MM.1S (cell line): ENCODE data around the gene THBS3.

Source experiments
- DNase-seq: peaks from one replicate; pipeline ENCODE4 v3.0.0-alpha.2; 2015
- H2AFZ ChIP-seq: fragments of 300-600 bp; sonication (generic); 2 replicates; pipeline ENCODE4 v1.6.0; 2016; ENCODE audit warnings: antibody characterized with exemption, low read length
- H3F3A ChIP-seq: fragments of 300-600 bp; sonication (generic); 2 replicates; pipeline ENCODE4 v1.6.1; 2016; ENCODE audit warnings: mild to moderate bottlenecking, antibody characterized with exemption, low read length, moderate library complexity, mixed read lengths; ENCODE audit not compliant: insufficient read depth
- H3K27ac ChIP-seq: fragments of 300-600 bp; sonication (generic); 2 replicates; pipeline ENCODE4 v1.5.1; 2016; ENCODE audit warnings: mild to moderate bottlenecking, low read length
- H3K27me3 ChIP-seq: fragments of 300-600 bp; sonication (generic); replicated peaks from 2 replicates; pipeline ENCODE4 v1.6.0; 2016; ENCODE audit warnings: low read length; ENCODE audit not compliant: insufficient read depth
- H3K36me3 ChIP-seq: fragments of 300-600 bp; sonication (generic); replicated peaks from 2 replicates; pipeline ENCODE4 v1.6.1; 2016; ENCODE audit warnings: mild to moderate bottlenecking, low read length, mixed read lengths; ENCODE audit not compliant: insufficient read depth
- H3K4me1 ChIP-seq: fragments of 300-600 bp; sonication (generic); 2 replicates; pipeline ENCODE4 v1.6.1; 2016; ENCODE audit warnings: low read length, mixed read lengths
- H3K4me2 ChIP-seq: fragments of 300-600 bp; sonication (generic); 2 replicates; pipeline ENCODE4 v1.6.0; 2016; ENCODE audit warnings: low read depth, low read length
- H3K4me3 ChIP-seq: fragments of 300-600 bp; sonication (generic); 2 replicates; pipeline ENCODE4 v1.5.1; 2016; ENCODE audit warnings: low read length, mixed read lengths
- H3K79me2 ChIP-seq: fragments of 300-600 bp; sonication (generic); 2 replicates; pipeline ENCODE4 v1.6.1; 2016; ENCODE audit warnings: mixed run types, low read length, mixed read lengths
- H3K9ac ChIP-seq: fragments of 300-600 bp; sonication (generic); 2 replicates; pipeline ENCODE4 v1.6.1; 2016; ENCODE audit warnings: low read length, mixed read lengths
- H3K9me2 ChIP-seq: fragments of 300-600 bp; sonication (generic); replicated peaks from 2 replicates; pipeline ENCODE4 v1.6.1; 2016; ENCODE audit warnings: mild to moderate bottlenecking, low read length, mixed read lengths; ENCODE audit not compliant: insufficient read depth
- H3K9me3 ChIP-seq: fragments of 300-600 bp; sonication (generic); replicated peaks from 2 replicates; pipeline ENCODE4 v1.6.1; 2016; ENCODE audit warnings: mild to moderate bottlenecking, low read length, mixed read lengths; ENCODE audit not compliant: insufficient read depth
- H4K20me1 ChIP-seq: fragments of 300-600 bp; sonication (generic); 2 replicates; pipeline ENCODE4 v1.6.1; 2016; ENCODE audit warnings: mild to moderate bottlenecking, low read length, moderate library complexity, mixed read lengths; ENCODE audit not compliant: insufficient read depth
- EZH2 ChIP-seq: fragments of 300-600 bp; sonication (generic); optimal IDR thresholded peaks from 2 replicates; pipeline ENCODE3; 2017; ENCODE audit warnings: low read depth, mild to moderate bottlenecking, antibody characterized with exemption, low read length, mixed read lengths
- EZH2phosphoT487 ChIP-seq: fragments of 300-600 bp; sonication (generic); IDR thresholded peaks from 2 replicates; pipeline ENCODE4 v1.6.1; 2018; ENCODE audit warnings: antibody characterized with exemption, low read length
- TF ChIP-seq, protein P1 (sequence below): fragments of 300-600 bp; sonication (generic); IDR thresholded peaks from 2 replicates; pipeline ENCODE4 v1.5.1; 2016; ENCODE audit warnings: antibody characterized with exemption, low read length, mixed read lengths

The THBS3 gene

DNA sequence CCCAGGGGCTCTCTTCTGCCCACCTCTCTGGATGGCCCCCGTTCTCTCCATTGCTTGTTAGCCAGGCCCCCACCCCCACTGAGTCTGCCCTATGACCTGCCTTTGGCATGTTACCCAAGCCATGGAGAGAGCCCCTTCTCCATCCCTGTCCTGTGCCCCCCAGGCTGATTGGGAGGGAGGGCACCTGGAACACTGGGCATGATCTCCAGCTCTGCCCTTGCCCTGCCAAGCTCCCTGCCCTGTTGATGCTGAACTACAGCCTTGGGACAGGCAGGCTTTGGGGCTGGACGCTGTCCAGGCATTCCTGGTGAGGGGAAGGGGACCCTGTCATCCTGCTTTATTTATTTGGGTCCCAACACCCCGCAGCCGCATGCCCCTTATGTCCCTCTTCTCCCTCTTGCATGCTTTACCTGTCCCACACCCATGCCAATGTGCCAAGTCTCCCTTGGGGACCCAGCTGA is 23.3 kb downstream of the THBS3 start:
- Histone ChIP-seq H3K36me3 (no peaks in the 10 kb centered on the region), H3K79me2 (no peaks in the 10 kb centered on the region), H2AFZ (no peak overlapping the region), H3K4me3 (no peak overlapping the region), H3K4me2 (no peak overlapping the region), H3K4me1 (peaks cover 13% of the 10 kb centered on the region), H3K9me2 (no peaks in the 10 kb centered on the region), H3K9ac (no peak overlapping the region), H4K20me1 (no peaks in the 10 kb centered on the region), H3F3A (no peaks in the 10 kb centered on the region), H3K27me3 (peaks cover 42% of the 10 kb centered on the region), H3K9me3 (no peaks in the 10 kb centered on the region), H3K27ac (no peak overlapping the region)
- DNase-seq: no peak
- TF ChIP-seq, protein P1, sequence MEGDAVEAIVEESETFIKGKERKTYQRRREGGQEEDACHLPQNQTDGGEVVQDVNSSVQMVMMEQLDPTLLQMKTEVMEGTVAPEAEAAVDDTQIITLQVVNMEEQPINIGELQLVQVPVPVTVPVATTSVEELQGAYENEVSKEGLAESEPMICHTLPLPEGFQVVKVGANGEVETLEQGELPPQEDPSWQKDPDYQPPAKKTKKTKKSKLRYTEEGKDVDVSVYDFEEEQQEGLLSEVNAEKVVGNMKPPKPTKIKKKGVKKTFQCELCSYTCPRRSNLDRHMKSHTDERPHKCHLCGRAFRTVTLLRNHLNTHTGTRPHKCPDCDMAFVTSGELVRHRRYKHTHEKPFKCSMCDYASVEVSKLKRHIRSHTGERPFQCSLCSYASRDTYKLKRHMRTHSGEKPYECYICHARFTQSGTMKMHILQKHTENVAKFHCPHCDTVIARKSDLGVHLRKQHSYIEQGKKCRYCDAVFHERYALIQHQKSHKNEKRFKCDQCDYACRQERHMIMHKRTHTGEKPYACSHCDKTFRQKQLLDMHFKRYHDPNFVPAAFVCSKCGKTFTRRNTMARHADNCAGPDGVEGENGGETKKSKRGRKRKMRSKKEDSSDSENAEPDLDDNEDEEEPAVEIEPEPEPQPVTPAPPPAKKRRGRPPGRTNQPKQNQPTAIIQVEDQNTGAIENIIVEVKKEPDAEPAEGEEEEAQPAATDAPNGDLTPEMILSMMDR: no peak
- TF ChIP-seq EZH2: no peak
- no peak for TF ChIP-seq EZH2phosphoT487

DNA sequence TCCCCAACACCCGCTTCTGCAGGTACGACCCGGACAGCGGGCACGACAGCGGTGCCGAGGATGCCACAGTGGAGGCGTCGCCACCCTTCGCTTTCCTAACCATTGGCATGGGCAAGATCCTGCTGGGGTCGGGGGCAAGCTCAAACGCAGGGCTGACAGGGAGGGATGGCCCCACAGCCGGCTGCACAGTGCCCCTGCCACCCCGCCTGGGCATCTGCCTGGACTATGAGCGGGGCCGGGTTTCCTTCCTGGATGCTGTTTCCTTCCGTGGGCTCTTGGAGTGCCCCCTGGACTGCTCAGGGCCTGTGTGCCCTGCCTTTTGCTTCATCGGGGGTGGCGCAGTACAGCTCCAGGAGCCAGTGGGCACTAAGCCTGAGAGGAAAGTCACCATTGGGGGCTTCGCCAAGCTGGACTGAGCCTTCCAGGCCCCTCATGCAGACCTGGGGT is 23.9 kb downstream of the THBS3 start:
- Histone ChIP-seq H3F3A (no peaks in the 10 kb centered on the region), H4K20me1 (no peaks in the 10 kb centered on the region), H3K9me2 (no peaks in the 10 kb centered on the region), H3K36me3 (no peaks in the 10 kb centered on the region), H3K4me1 (peaks cover 13% of the 10 kb centered on the region), H3K9me3 (no peaks in the 10 kb centered on the region), H3K4me2 (no peak overlapping the region), H3K79me2 (no peaks in the 10 kb centered on the region), H3K4me3 (no peak overlapping the region), H2AFZ (no peak overlapping the region), H3K27ac (no peak overlapping the region), H3K27me3 (peaks cover 48% of the 10 kb centered on the region), H3K9ac (no peak overlapping the region)
- DNase-seq: no peak
- TF ChIP-seq EZH2 (no peak), EZH2phosphoT487 (no peak)
- TF ChIP-seq, protein P1: no peak

DNA sequence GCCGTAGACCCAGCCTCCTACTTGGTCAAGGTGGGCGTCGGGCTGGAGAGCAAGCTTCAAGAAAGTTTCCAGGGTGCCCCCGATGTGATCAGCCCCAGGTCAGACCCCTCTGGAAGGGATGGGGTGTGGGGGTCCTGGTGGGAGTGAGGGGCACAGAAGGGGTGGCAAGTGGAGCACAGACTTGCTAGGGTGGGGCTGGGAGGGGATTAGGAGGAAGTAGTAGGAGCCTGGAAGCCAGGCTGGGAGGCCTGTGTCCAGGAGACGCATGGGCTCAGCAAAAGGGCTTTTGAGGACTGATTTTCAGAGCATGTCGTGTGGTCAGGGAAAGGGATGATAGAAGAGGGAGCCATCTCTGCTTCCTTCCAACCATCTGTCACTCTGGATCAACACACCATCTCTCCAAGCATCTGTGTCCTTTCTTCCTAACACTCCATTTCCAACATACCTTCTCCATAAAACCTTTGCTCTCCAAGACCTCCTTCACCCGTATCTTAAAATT is 25.6 kb downstream of the THBS3 start:
- no peak overlapping the region for H2AFZ ChIP-seq
- TF ChIP-seq EZH2 (no peak), EZH2phosphoT487 (no peak)
- TF ChIP-seq, protein P1: no peak
- H3K4me3 ChIP-seq: no peak overlapping the region
- no peak overlapping the region for H3K4me2 ChIP-seq
- H3K27me3 ChIP-seq: peaks cover 50% of the 10 kb centered on the region
- H3K9ac ChIP-seq: no peak overlapping the region
- H3K79me2 ChIP-seq: no peaks in the 10 kb centered on the region
- no peaks in the 10 kb centered on the region for H3F3A ChIP-seq
- H3K36me3 ChIP-seq: no peaks in the 10 kb centered on the region
- H4K20me1 ChIP-seq: no peaks in the 10 kb centered on the region
- H3K9me3 ChIP-seq: no peaks in the 10 kb centered on the region
- H3K27ac ChIP-seq: no peak overlapping the region
- H3K4me1 ChIP-seq: peaks cover 13% of the 10 kb centered on the region
- no peak for DNase-seq
- no peaks in the 10 kb centered on the region for H3K9me2 ChIP-seq
